GM06990 (cell line): Measurements from ENCODE around the gene FBXL15.

Experiments used
- DNase-seq: peaks from one replicate; pipeline ENCODE4 v3.0.0-alpha.2; 2011; ENCODE audit not compliant: insufficient read length; ENCODE audit errors: extremely low read depth
- H3K27me3 ChIP-seq: replicated peaks from 2 replicates; pipeline ENCODE4 v1.6.0; 2011; ENCODE audit warnings: low read length; ENCODE audit not compliant: control insufficient read depth, insufficient read depth
- H3K36me3 ChIP-seq: 2 replicates; pipeline ENCODE4 v1.5.1; 2011; ENCODE audit warnings: low read length; ENCODE audit not compliant: control insufficient read depth, insufficient read depth
- H3K4me3 ChIP-seq: replicated peaks from 2 replicates; pipeline ENCODE4 v1.5.1; 2011; ENCODE audit warnings: low read depth, mild to moderate bottlenecking, control low read depth, low read length
- CTCF ChIP-seq: IDR thresholded peaks from 2 replicates; pipeline ENCODE4 v1.5.1; 2011; ENCODE audit warnings: low read length, control low read depth, mild to moderate bottlenecking, inconsistent platforms; ENCODE audit not compliant: insufficient read depth, poor library complexity, severe bottlenecking

FBXL15 gene

GRCh38 chr10:102436312-102436711 lies 15.7 kb downstream of the FBXL15 start:
- Histone ChIP-seq H3K4me3 (peak overlapping the region; percentile 56), H3K36me3 (no peaks in the 10 kb centered on the region), H3K27me3 (no peaks in the 10 kb centered on the region)
- TF ChIP-seq CTCF: no peak
- no peak for DNase-seq

- no peak for DNase-seq
- TF ChIP-seq CTCF: no peak
- Histone ChIP-seq H3K27me3 (no peaks in the 10 kb centered on the region), H3K4me3 (no peak overlapping the region), H3K36me3 (no peaks in the 10 kb centered on the region)
These were observed 16.9 kb downstream of the FBXL15 start for GRCh38 chr10:102437515-102437914.

- Histone ChIP-seq H3K27me3 (no peaks in the 10 kb centered on the region), H3K36me3 (no peaks in the 10 kb centered on the region), H3K4me3 (no peak overlapping the region)
- DNase-seq: no peak
- no peak for TF ChIP-seq CTCF
These were observed 17.7 kb downstream of the FBXL15 start for GRCh38 chr10:102438374-102438773.

GRCh38 chr10:102444851-102445250 lies 24.2 kb downstream of the FBXL15 start:
- no peak overlapping the region for H3K4me3 ChIP-seq
- no peaks in the 10 kb centered on the region for H3K36me3 ChIP-seq
- H3K27me3 ChIP-seq: no peaks in the 10 kb centered on the region
- TF ChIP-seq CTCF: no peak
- no peak for DNase-seq

GRCh38 chr10:102449321-102450123 lies 28.9 kb downstream of the FBXL15 start:
- peak; percentile 82 for DNase-seq
- no peak for TF ChIP-seq CTCF
- no peaks in the 10 kb centered on the region for H3K27me3 ChIP-seq
- peaks cover 2% of the 10 kb centered on the region; the same call in 1 of the 2 replicates for H3K36me3 ChIP-seq
- H3K4me3 ChIP-seq: peak overlapping the region; percentile 89

GRCh38 chr10:102450124-102450373 lies 29.4 kb downstream of the FBXL15 start:
- no peaks in the 10 kb centered on the region for H3K27me3 ChIP-seq
- H3K4me3 ChIP-seq: peak overlapping the region; percentile 89
- no peak for DNase-seq
- no peak for TF ChIP-seq CTCF
- H3K36me3 ChIP-seq: peaks cover 2% of the 10 kb centered on the region; the same call in 1 of the 2 replicates
